H1 (cell line): ENCODE measurements around the gene NOL4L. TPM values are rescaled to one million over a fixed set of nuclear protein-coding genes. Genes with fewer than 3 reads are reported as not detected.

Experiments used
- CTCF ChIA-PET: fragments of 300-600 bp; sonication (Branson Sonifier 250); formaldehyde crosslinking; loops from one replicate; lab custom pipeline; 2021; ENCODE audit not compliant: partially characterized antibody; lab: Charles Lee
- POLR2A ChIA-PET: fragments of 300-600 bp; sonication (Branson Sonifier 250); formaldehyde crosslinking; loops from one replicate; lab custom pipeline; 2021; ENCODE audit warnings: inconsistent platforms; ENCODE audit not compliant: partially characterized antibody; lab: Charles Lee
- DNase-seq, 2 experiments: peaks; one replicate each; pipeline versions ENCODE4 v3.0.0 to v3.0.0-alpha.2; 2010 to 2022; ENCODE audit warnings: low spot score in 2 of 2, low read depth in 1 of 2, mixed read lengths in 1 of 2
- FAIRE-seq: peaks from 2 replicates; lab custom pipeline; 2011; peaks lifted over from hg19 to GRCh38; lab: Jason Lieb, UNC
- H2AFZ ChIP-seq: 2 replicates; pipeline ENCODE4 v1.8.1; 2012; ENCODE audit warnings: low read length, inconsistent platforms
- H2AK5ac ChIP-seq: 2 replicates; pipeline ENCODE4 v1.6.1; 2013; ENCODE audit warnings: low read depth, low read length
- H2BK120ac ChIP-seq: replicated peaks from 2 replicates; pipeline ENCODE3; 2013; ENCODE audit warnings: low read depth, low read length, inconsistent platforms
- H2BK12ac ChIP-seq: 2 replicates; pipeline ENCODE4 v1.6.1; 2013; ENCODE audit warnings: low read depth, low read length
- H2BK15ac ChIP-seq: 2 replicates; pipeline ENCODE4 v1.6.1; 2013; ENCODE audit warnings: low read length
- H2BK20ac ChIP-seq: 2 replicates; pipeline ENCODE4 v1.6.1; 2013; ENCODE audit warnings: low read length
- H2BK5ac ChIP-seq: 2 replicates; pipeline ENCODE4 v1.6.1; 2013; ENCODE audit warnings: low read depth, low read length
- H3K14ac ChIP-seq: 2 replicates; pipeline ENCODE4 v1.6.1; 2013; ENCODE audit warnings: inconsistent platforms; ENCODE audit not compliant: insufficient read length
- H3K18ac ChIP-seq: 2 replicates; pipeline ENCODE4 v1.6.1; 2013; ENCODE audit warnings: low read length; ENCODE audit errors: extremely low read depth
- H3K23ac ChIP-seq: 2 replicates; pipeline ENCODE4 v1.6.1; 2013; ENCODE audit warnings: inconsistent platforms; ENCODE audit not compliant: insufficient read length
- H3K23me2 ChIP-seq: 2 replicates; pipeline ENCODE4 v1.6.1; 2013; ENCODE audit warnings: low read depth, low read length
- H3K27ac ChIP-seq: 2 replicates; pipeline ENCODE4 v1.6.1; 2011; ENCODE audit warnings: low read depth, low read length, inconsistent platforms
- H3K27me3 ChIP-seq, 4 experiments: replicated peaks in 1 of 4; 1 replicate in 1 of 4; 2 replicates in 3 of 4; pipeline versions ENCODE4 v1.6.1 to v1.8.1; 2011 to 2013; ENCODE audit warnings: low read length in 3 of 4, mild to moderate bottlenecking in 3 of 4, inconsistent platforms in 2 of 4, mixed read lengths in 2 of 4, moderate library complexity in 1 of 4; ENCODE audit not compliant: control insufficient read depth in 3 of 4, insufficient read depth in 3 of 4; ENCODE audit errors: extremely low read depth in 1 of 4
- H3K36me3 ChIP-seq, 4 experiments: 2 replicates each; pipeline versions ENCODE4 v1.6.1 to v1.8.1; 2011 to 2013; ENCODE audit warnings: mild to moderate bottlenecking in 4 of 4, low read length in 3 of 4, moderate library complexity in 2 of 4, control low read depth in 1 of 4, inconsistent platforms in 1 of 4; ENCODE audit not compliant: insufficient read depth in 4 of 4, control insufficient read depth in 2 of 4
- H3K4ac ChIP-seq: replicated peaks from 2 replicates; pipeline ENCODE3; 2013; ENCODE audit warnings: low read length, low read depth, mixed read lengths, inconsistent platforms; ENCODE audit not compliant: insufficient read length
- H3K4me1 ChIP-seq, 4 experiments: replicated peaks in 1 of 4; 1 replicate in 1 of 4; 2 replicates in 3 of 4; pipeline versions ENCODE4 v1.6.1 to v1.8.1; 2011 to 2013; ENCODE audit warnings: low read length in 3 of 4, inconsistent platforms in 2 of 4, mixed read lengths in 1 of 4; ENCODE audit not compliant: insufficient read depth in 4 of 4, control insufficient read depth in 3 of 4
- H3K4me2 ChIP-seq, 2 experiments: 2 replicates each; pipeline versions ENCODE4 v1.6.1 to v1.8.1; 2011 to 2013; ENCODE audit warnings: low read depth in 2 of 2, low read length in 2 of 2, control low read depth in 1 of 2, inconsistent platforms in 1 of 2, mild to moderate bottlenecking in 1 of 2; ENCODE audit not compliant: insufficient read depth in 1 of 2
- H3K4me3 ChIP-seq, 4 experiments: fragments of 200-600, 300-600 bp in 1 of 4; sonication (generic), shearing (Covaris generic), sonication (Bioruptor Twin) in 1 of 4; 2 replicates each; pipeline versions ENCODE4 v1.5.1 to v1.8.1; 2011 to 2016; ENCODE audit warnings: low read length in 4 of 4, low read depth in 3 of 4, control low read depth in 2 of 4, inconsistent platforms in 2 of 4, mild to moderate bottlenecking in 2 of 4, mixed read lengths in 1 of 4, moderate library complexity in 1 of 4; ENCODE audit not compliant: insufficient read depth in 2 of 4; ENCODE audit errors: extremely low read depth in 1 of 4
- H3K56ac ChIP-seq: replicated peaks from 2 replicates; pipeline ENCODE3; 2013; ENCODE audit warnings: low read depth, mild to moderate bottlenecking, mixed read lengths, low read length, inconsistent platforms; ENCODE audit not compliant: insufficient read length
- H3K79me1 ChIP-seq: 2 replicates; pipeline ENCODE4 v1.6.1; 2013; ENCODE audit warnings: low read depth, low read length, control low read depth
- H3K79me2 ChIP-seq, 2 experiments: 2 replicates each; pipeline versions ENCODE4 v1.6.1 to v1.8.1; 2012 to 2013; ENCODE audit warnings: low read length in 2 of 2, mild to moderate bottlenecking in 2 of 2, inconsistent platforms in 1 of 2; ENCODE audit not compliant: insufficient read depth in 2 of 2, control insufficient read depth in 1 of 2
- H3K9ac ChIP-seq, 4 experiments: replicated peaks in 1 of 4; 1 replicate in 1 of 4; 2 replicates in 3 of 4; pipeline versions ENCODE4 v1.6.1 to v1.8.1; 2011 to 2013; ENCODE audit warnings: low read depth in 3 of 4, low read length in 3 of 4, control low read depth in 2 of 4, mild to moderate bottlenecking in 2 of 4, moderate library complexity in 2 of 4, inconsistent platforms in 1 of 4; ENCODE audit errors: extremely low read depth in 1 of 4
- H3K9me3 ChIP-seq, 2 experiments: 2 replicates each; pipeline versions ENCODE4 v1.6.1 to v1.8.1; 2012 to 2013; ENCODE audit warnings: mild to moderate bottlenecking in 2 of 2, moderate library complexity in 2 of 2, control low read depth in 1 of 2, inconsistent platforms in 1 of 2, low read depth in 1 of 2, low read length in 1 of 2, mixed read lengths in 1 of 2; ENCODE audit not compliant: insufficient read depth in 2 of 2
- H4K20me1 ChIP-seq, 2 experiments: replicated peaks in 1 of 2; 2 replicates each; pipeline versions ENCODE3 to v1.8.1; 2011 to 2013; ENCODE audit warnings: inconsistent platforms in 2 of 2, low read length in 2 of 2, mild to moderate bottlenecking in 1 of 2; ENCODE audit not compliant: insufficient read depth in 2 of 2, control insufficient read depth in 1 of 2
- H4K5ac ChIP-seq: 2 replicates; pipeline ENCODE4 v1.6.1; 2013; ENCODE audit warnings: low read length, low read depth, mixed read lengths, inconsistent platforms; ENCODE audit not compliant: insufficient read length
- H4K8ac ChIP-seq: 2 replicates; pipeline ENCODE4 v1.8.0; 2013; ENCODE audit warnings: mild to moderate bottlenecking, moderate library complexity, low read length, inconsistent platforms; ENCODE audit not compliant: insufficient read depth; ENCODE audit errors: extremely low read depth
- H4K91ac ChIP-seq: replicated peaks from 2 replicates; pipeline ENCODE3; 2013; ENCODE audit warnings: low read length, mixed read lengths, inconsistent platforms; ENCODE audit not compliant: insufficient read length
- ASH2L ChIP-seq: fragments of 200-600, 300-600 bp; sonication (generic); IDR thresholded peaks from one replicate; pipeline ENCODE4 v1.7.1; 2017; ENCODE audit warnings: low read length
- CEBPB ChIP-seq: IDR thresholded peaks from 2 replicates; pipeline ENCODE4 v1.6.1; 2012; ENCODE audit warnings: low read depth, low read length
- CHD2 ChIP-seq: IDR thresholded peaks from 2 replicates; pipeline ENCODE4 v1.6.1; 2012; ENCODE audit warnings: low read length, improper control_type of control experiment
- JUN ChIP-seq: IDR thresholded peaks from 2 replicates; pipeline ENCODE4 v1.6.1; 2011; ENCODE audit warnings: low read depth, mild to moderate bottlenecking, improper control_type of control experiment, low read length
- MAFK ChIP-seq: IDR thresholded peaks from 2 replicates; pipeline ENCODE4 v1.6.1; 2012; ENCODE audit warnings: low read depth, mild to moderate bottlenecking, improper control_type of control experiment, low read length
- RAD21 ChIP-seq, 2 experiments: IDR thresholded peaks in 1 of 2; conservative IDR thresholded peaks in 1 of 2; 2 replicates each; pipeline ENCODE4 v1.6.1; 2011; ENCODE audit warnings: low read depth in 2 of 2, low read length in 2 of 2, improper control_type of control experiment in 1 of 2, inconsistent platforms in 1 of 2, mild to moderate bottlenecking in 1 of 2, moderate library complexity in 1 of 2
- SP2 ChIP-seq: IDR thresholded peaks from 2 replicates; pipeline ENCODE4 v1.6.1; 2012; ENCODE audit warnings: mild to moderate bottlenecking, low read length, inconsistent platforms
- SUZ12 ChIP-seq: fragments of 200-600 bp; sonication (generic); IDR thresholded peaks from 2 replicates; pipeline ENCODE4 v1.6.1; 2012; ENCODE audit warnings: mild to moderate bottlenecking, inconsistent platforms, low read length, moderate library complexity, mixed read lengths
- TCF12 ChIP-seq: IDR thresholded peaks from 2 replicates; pipeline ENCODE4 v1.6.1; 2011; ENCODE audit warnings: low read depth, mild to moderate bottlenecking, low read length
- YY1 ChIP-seq: IDR thresholded peaks from 2 replicates; pipeline ENCODE4 v1.6.1; 2011; ENCODE audit warnings: low read depth, mild to moderate bottlenecking, low read length
- WGBS, 2 experiments: shearing (Covaris generic) in 1 of 2; methylation state at CpG; one replicate each; pipeline versions ENCODE4 v1.1.6 to v1.1.7; 2013 to 2015; ENCODE audit warnings: low lambda C conversion rate in 2 of 2, mixed read lengths in 2 of 2, inconsistent platforms in 1 of 2, low coverage in 1 of 2, missing lambda C conversion rate in 1 of 2; ENCODE audit not compliant: insufficient replicate concordance in 2 of 2, insufficient coverage in 1 of 2, insufficient read length in 1 of 2; ENCODE audit errors: extremely low coverage in 1 of 2, missing lambda C conversion rate in 1 of 2; 5-methylcytosine and 5-hydroxymethylcytosine counted together
- polyA plus RNA-seq, 7 experiments: library from polyadenylated mRNA; depleted of rRNA in 3 of 7; stranded (reverse) in 5 of 7; unstranded in 2 of 7; fragments of >200 nt in 5 of 7; fragments of 200-250 nt in 2 of 7; gene quantifications; 1 replicate in 5 of 7; 2 replicates in 1 of 7; 4 replicates in 1 of 7; pipeline versions ENCODE4 v1.2.1 to v1.2.3, GENCODE V29; 2011 to 2013; ENCODE audit warnings: missing spikeins in 2 of 7, mixed read lengths in 2 of 7
- total RNA-seq: library from RNA; stranded (reverse); fragmentation: NEBNext Ultra II Directional; extraction: Animal tissue kit (Norgen Biotek cat#: 25700); gene quantifications from 2 replicates; pipeline ENCODE4 v1.2.1, GENCODE V29; 2021

The NOL4L gene
- total and polyA plus RNA-seq, 2 of the 8 experiments (the other 6 are each of a cell fraction or from before 2014, with no cell fraction given) = 15.3 to 23.7 TPM

DNA sequence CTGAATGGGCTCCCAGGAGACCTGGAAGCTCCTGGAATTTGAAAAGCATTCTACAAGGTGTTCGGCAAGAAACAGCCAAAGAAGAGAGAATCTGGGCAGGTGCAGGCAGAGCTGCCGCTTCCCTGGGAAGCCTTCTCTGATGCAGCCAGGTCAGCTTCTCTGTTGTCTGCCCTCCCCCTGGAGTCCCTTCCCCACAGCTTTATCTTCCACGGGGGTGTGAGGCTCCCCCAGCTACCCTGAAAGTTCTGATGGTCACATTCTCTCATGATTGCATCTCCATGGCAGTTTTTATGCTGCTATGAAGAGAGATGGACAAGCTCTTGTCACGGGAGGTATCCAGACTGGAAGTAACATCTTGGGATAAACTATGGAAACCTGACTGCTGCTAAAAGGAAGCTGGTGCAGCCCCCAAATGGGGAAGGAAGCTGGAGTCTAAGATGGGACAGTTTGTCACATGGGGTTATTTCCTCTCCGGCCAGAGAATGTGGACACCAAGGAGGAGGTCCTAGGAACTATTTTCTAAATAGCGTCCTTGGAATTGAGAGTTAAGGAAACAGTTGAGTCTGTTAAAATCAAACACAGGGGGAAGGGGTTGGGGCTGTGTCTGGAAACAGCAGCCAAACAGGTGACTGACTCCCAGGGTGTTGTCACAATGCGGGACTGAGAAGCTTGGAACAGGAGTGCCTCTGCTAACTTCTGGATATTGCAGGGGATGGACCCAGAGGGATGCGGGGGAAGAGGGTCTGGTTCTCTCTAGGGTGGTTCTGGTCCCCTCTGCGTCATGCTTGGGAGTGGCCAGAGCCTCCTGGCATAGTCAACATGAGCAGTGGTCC is 135.9 kb downstream of the NOL4L start:
- no peak overlapping the region for H4K5ac ChIP-seq
- H3K79me2 ChIP-seq = no peaks in the 10 kb centered on the region
- no peak overlapping the region for H3K4ac ChIP-seq
- peaks cover 3 to 11% of the 10 kb centered on the region in 2 experiments for H4K20me1 ChIP-seq
- ChIA-PET CTCF (interaction anchor here (0.8 to 1.6 kb wide), 6 partner anchors 9 to 73 kb away, joined by 4 to 5 read pairs (median 4); no protein-coding TSS in a partner anchor), POLR2A (no interaction called here)
- H3K18ac ChIP-seq = no peak overlapping the region
- no peaks in the 10 kb centered on the region for H3K9me3 ChIP-seq
- no peak overlapping the region for H2AK5ac ChIP-seq
- H2BK20ac ChIP-seq = no peak overlapping the region
- no peak overlapping the region for H3K56ac ChIP-seq
- H3K4me1 ChIP-seq = peaks cover 0 to 3% (median 2%) of the 10 kb centered on the region in 4 experiments; a peak in 3 of 7 replicates
- no peak overlapping the region for H2BK15ac ChIP-seq
- no peaks in the 10 kb centered on the region for H3K27me3 ChIP-seq
- H3K79me1 ChIP-seq = no peaks in the 10 kb centered on the region
- peaks cover 16 to 43% (median 33%) of the 10 kb centered on the region in 4 experiments; a peak in 7 of 8 replicates for H3K36me3 ChIP-seq
- no peak overlapping the region for H3K4me2 ChIP-seq
- no peak overlapping the region for H4K91ac ChIP-seq
- H3K9ac ChIP-seq = no peak overlapping the region
- no peak overlapping the region for H2BK5ac ChIP-seq
- H2AFZ ChIP-seq = no peak overlapping the region
- H3K27ac ChIP-seq = no peak overlapping the region
- H2BK12ac ChIP-seq = no peak overlapping the region
- no peak for TF ChIP-seq SUZ12
- no peak for TF ChIP-seq YY1
- no peak for TF ChIP-seq ASH2L
- no peak for TF ChIP-seq TCF12
- no peak for TF ChIP-seq JUN
- no peak for TF ChIP-seq MAFK
- no peak for TF ChIP-seq CHD2
- no peak for TF ChIP-seq CEBPB
- no peak for TF ChIP-seq SP2
- TF ChIP-seq RAD21 (IDR thresholded peaks at IDR 0.05 in 1 of 2, conservative IDR thresholded peaks at IDR 0.05 in 1 of 2; ENCODE audit: low read depth in 2 of 2, low read length in 2 of 2) = no peak
- no peak overlapping the region for H3K23ac ChIP-seq
- H3K23me2 ChIP-seq = no peaks in the 10 kb centered on the region
- DNase-seq (no peak), FAIRE-seq (no peak)
- H3K14ac ChIP-seq = no peak overlapping the region
- H2BK120ac ChIP-seq = no peak overlapping the region
- 92% methylated on average over 9 of the region's 9 CpGs; no CpG with 5 or more reads in 1 of the 2 experiments for WGBS, 2 experiments
- no peak overlapping the region for H3K4me3 ChIP-seq
- no peak overlapping the region for H4K8ac ChIP-seq
